HFF-Myc (cell line): ENCODE measurements around the gene MPZL2.

Source experiments
- DNase-seq: peaks from one replicate; pipeline ENCODE4 v3.0.0-alpha.2; 2011; ENCODE audit warnings: low read depth; ENCODE audit errors: extremely low read depth
- H3K4me3 ChIP-seq: replicated peaks from 2 replicates; pipeline ENCODE4 v1.5.1; 2011; ENCODE audit warnings: low read depth, mild to moderate bottlenecking, control low read depth, low read length
- TF ChIP-seq, protein P1 (sequence below): IDR thresholded peaks from 2 replicates; pipeline ENCODE4 v1.5.1; 2012; ENCODE audit warnings: mild to moderate bottlenecking, low read depth, low read length, control low read depth; ENCODE audit errors: missing control alignments

MPZL2 gene

DNA sequence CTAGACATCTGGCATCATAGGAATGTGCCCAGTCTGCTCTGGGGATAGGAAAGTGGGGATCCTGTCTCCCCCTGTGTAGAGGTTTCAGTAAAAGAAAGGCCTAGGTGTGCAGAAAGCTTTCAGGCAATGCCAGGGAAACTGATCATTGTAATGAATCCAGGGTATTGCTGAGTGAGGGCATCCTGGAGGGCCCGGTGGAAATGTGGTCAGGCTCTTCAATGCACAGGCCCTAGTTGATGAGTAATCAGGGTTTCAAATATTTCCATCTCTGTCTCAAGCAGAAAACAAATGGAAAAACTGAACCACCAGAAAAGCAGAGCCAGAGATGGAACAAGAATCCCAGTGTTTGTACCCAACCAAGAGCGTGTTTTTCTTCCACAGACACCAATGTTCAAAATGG, 42.5 kb upstream of the MPZL2 start:
- no peak overlapping the region for H3K4me3 ChIP-seq
- no peak for DNase-seq
- TF ChIP-seq, protein P1, sequence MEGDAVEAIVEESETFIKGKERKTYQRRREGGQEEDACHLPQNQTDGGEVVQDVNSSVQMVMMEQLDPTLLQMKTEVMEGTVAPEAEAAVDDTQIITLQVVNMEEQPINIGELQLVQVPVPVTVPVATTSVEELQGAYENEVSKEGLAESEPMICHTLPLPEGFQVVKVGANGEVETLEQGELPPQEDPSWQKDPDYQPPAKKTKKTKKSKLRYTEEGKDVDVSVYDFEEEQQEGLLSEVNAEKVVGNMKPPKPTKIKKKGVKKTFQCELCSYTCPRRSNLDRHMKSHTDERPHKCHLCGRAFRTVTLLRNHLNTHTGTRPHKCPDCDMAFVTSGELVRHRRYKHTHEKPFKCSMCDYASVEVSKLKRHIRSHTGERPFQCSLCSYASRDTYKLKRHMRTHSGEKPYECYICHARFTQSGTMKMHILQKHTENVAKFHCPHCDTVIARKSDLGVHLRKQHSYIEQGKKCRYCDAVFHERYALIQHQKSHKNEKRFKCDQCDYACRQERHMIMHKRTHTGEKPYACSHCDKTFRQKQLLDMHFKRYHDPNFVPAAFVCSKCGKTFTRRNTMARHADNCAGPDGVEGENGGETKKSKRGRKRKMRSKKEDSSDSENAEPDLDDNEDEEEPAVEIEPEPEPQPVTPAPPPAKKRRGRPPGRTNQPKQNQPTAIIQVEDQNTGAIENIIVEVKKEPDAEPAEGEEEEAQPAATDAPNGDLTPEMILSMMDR: no peak

DNA sequence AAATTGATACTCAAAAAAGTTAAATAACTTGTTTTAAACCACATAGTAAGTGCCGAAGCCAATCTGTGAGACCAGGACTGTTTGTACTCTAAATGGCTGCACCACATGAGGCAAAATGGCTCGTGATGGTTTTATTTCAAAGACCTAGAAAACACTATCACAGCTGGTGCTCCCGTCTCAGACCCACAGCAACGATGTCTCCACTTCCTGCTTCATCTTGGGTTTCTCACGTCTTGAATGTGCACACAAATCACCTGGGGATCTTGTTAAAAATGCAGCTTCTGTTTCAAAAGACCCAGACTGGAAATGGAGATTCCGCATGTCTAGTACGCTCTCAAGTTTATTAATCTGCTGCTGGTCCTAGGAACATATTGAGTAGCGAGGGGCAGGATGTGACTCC, 41.6 kb upstream of the MPZL2 start:
- TF ChIP-seq, protein P1: no peak

DNA sequence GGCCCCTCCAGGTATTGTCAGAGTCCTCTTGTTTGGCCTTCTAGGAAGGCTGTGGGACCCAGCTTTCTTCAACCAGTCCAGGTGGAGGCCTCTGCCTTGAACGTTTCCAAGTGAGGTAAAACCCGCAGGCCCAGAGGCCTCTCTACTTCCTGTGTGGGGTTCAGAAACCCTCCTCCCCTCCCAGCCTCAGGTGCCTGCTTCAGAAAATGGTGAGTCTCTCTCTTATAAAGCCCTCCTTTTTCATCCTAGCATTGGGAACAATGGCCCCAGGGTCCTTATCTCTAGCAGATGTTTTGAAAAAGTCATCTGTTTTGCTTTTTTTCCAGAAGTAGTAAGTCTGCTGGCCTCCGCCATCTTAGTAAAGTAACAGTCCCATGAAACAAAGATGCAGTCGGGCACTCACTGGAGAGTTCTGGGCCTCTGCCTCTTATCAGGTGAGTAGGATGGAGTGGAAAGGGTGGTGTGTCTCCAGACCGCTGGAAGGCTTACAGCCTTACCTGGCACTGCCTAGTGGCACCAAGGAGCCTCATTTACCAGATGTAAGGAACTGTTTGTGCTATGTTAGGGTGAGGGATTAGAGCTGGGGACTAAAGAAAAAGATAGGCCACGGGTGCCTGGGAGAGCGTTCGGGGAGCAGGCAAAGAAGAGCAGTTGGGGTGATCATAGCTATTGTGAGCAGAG, 40.6 kb upstream of the MPZL2 start, which contains the start of gene CD3E:
CD3E (plus strand) TSS at position 163 of the 681 bp plus-strand sequence; CDS start at position 386, 223 bp downstream.
- no peak within 1 kb of the TSS for H3K4me3 ChIP-seq
- no peak for DNase-seq
- TF ChIP-seq, protein P1: no peak

More for the DNA sequence above, 41.6 kb upstream of the MPZL2 start:
- H3K4me3 ChIP-seq: no peak overlapping the region
- DNase-seq: no peak

DNA sequence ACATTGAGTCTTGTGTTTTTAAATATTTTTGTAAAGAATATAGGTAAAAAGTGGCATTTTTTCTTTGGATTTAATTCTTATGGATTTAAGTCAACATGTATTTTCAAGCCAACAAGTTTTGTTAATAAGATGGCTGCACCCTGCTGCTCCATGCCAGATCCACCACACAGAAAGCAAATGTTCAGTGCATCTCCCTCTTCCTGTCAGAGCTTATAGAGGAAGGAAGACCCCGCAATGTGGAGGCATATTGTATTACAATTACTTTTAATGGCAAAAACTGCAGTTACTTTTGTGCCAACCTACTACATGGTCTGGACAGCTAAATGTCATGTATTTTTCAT, 40.1 kb upstream of the MPZL2 start:
- TF ChIP-seq, protein P1: no peak
- no peak for DNase-seq
- no peak overlapping the region for H3K4me3 ChIP-seq

DNA sequence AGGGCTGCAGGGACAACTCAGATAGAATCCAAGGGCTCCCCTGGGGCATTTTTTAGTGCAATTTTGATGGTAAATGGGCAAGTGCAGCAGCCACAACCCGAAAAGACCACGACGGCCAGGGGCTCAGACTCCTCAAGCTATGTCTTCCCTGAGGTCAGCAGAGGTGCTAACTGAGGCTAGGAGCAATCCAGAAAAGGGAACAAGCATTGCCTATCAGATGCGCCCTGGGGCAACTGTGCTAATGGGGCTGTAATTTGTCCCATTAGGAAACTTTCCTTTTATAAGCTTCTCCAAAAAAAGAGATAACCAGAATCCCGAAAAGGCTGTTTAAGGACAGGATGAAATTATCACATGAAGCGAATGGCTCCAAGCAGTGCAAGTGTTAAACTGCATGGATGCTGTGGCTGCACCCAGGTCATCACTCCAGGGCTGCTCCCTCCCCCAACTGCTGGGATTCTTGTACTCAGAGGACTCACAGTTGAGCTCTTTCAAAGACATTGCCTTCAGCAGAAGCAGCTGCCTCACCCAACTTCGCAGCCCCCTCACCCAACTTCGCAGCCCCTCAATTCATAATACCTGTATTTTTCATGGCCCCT, 37.6 kb upstream of the MPZL2 start:
- TF ChIP-seq, protein P1: no peak
- no peak for DNase-seq
- H3K4me3 ChIP-seq: no peak overlapping the region

DNA sequence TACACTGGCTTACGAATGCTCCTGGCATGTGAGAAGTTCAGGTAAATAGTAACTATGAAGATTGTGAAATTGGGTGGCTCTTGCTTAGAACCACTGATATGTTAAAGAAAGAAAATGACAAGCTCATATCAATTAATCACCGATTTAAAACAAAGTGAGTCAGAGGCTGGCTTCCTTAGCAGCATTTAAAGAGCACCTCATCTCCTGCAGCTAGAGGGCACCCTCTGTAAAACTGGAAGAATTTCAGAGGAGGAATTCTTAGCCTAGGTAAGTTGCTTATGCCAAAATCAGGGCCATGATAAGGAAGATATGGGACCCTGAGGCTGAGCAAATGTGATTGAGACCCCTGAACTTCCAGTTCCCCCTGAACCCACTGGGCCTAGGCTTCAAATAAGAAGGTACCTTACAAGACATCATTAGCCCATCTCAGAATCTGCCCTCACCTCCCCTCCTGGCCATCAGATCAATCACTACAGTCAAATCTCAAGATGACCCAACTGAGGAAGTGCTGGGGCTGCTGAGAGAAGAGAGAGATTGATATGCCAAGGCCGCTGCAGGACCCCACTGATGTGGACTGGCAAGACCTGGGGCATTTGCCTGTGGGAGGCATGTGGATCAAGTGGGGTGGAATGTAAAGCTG, 31.8 kb upstream of the MPZL2 start:
- DNase-seq: no peak
- no peak overlapping the region for H3K4me3 ChIP-seq
- TF ChIP-seq, protein P1: peak; percentile 61
